Measurements from ENCODE around the gene MERTK. TPM values are rescaled to one million over a fixed set of nuclear protein-coding genes. Genes with fewer than 3 reads are reported as not detected.
"Not testable (repeated sequence)": the region's sequence is repeated elsewhere in the genome, so short reads cannot be mapped to it uniquely, and the experiment has no call there.

The MERTK gene
- total RNA-seq, 2 donors from 2014 or later = 1.0 to 1.1 TPM

DNA sequence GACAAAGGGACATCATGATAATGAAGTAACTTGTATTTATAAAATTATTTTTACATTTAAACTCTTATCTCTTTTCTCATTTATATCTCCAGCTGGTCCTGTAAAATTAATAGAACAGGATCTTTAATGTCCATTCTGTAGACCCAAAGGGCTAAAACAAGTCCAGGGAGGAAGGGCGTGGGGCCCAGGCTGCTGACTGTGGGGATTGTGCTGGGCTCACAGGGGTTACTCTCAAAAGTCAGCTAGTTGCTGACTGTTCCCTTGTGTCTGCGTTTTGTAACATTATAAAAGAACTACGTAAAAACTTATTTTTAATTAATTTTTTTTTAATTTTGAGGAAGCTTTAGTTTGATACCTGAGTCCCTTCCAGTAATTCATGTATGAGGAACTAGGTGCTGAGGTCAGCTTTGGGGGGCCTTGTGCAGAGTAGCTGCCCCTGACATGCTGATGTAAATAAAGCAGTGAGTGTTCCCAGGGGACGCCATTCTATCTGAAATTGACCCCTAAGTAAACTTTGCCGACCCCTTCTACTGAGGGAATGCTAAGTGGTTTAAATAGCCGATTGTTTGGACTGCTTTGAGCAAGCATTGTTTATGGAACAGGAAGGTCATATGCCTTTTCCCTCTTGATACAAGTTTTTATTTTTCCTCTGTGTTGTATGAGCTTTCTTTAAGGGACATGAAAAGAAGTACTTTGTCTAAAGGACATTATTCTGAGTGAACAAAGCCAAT, 56.4 kb downstream of the MERTK start:
- ATAC-seq (no peak), DNase-seq (ENCODE audit: low spot score in 2 of 2) (no peak)
- H3K9me3 Mint-ChIP-seq = no peaks in the 10 kb centered on the region
- no peaks in the 10 kb centered on the region for H3K36me3 Mint-ChIP-seq
- H3K27ac Mint-ChIP-seq = no peak overlapping the region

DNA sequence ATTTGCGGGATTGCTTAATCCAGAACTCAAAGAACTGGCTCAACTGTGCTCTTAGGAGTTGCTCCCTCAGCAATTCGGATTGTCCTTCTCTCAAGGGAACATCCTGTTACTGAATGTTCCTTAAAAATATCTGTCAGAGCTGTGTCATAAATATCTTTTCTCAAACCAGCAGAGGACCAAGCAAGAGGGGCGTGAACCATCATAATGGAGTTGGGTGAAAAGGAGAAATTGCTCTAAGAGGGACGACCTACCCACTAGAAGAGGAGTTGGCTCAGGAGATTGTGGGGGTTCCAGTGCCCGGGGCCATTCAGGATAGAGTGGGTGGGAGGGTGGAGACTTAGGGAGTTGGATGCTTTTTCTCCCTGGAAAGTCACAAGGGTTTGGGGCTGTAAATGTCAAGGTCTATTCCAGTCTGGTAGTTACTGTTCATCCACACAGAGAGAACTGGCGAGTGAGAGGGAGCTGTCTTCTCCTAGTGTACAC, 59.5 kb downstream of the MERTK start:
- H3K27ac Mint-ChIP-seq = no peak overlapping the region
- DNase-seq (ENCODE audit: low spot score in 2 of 2) = no peak
- no peak for ATAC-seq
- H3K36me3 Mint-ChIP-seq = no peaks in the 10 kb centered on the region
- H3K9me3 Mint-ChIP-seq = no peaks in the 10 kb centered on the region

DNA sequence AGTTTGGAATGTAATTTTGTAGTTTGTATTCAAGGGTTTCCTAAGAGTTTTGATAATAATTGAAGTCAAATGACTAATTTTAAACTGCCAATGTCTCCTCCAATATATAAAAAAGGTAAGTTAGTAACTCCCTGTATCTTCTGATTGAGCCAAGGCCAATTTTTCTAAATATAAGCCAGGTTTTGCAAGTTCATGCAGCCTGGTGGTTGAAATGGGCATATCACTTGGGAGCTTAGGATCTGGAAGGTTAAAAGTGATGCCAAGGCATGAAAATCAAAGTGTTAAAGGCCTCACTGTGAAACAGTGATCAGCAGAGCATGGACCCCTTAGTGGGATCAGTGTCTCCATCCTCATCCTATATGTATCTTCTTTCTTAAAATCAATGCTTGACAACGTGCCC, 60.5 kb downstream of the MERTK start:
- DNase-seq (ENCODE audit: low spot score in 2 of 2) (no peak), ATAC-seq (no peak)
- no peak overlapping the region for H3K27ac Mint-ChIP-seq
- H3K36me3 Mint-ChIP-seq = no peaks in the 10 kb centered on the region
- H3K9me3 Mint-ChIP-seq = no peaks in the 10 kb centered on the region

DNA sequence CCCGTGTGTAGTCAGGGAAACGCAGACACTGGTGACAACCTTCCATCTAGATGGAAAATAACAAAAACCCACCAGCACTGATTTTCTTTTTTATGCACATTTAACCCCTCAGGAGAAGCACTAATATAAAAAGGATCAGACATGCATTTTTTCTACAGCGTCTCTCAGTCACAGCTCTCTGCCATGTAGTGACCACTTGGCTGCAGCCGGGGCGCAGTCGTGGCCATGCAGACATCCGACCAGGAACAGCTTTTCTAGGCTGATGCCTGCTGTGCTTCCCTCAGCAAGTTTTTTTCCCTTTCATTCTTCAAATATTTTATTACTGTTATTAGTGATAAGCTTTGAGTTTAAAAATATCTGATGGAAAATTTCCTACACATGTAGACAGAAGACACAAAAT, 63.3 kb downstream of the MERTK start:
- Mint-ChIP-seq H3K36me3 (no peaks in the 10 kb centered on the region), H3K27ac (no peak overlapping the region), H3K9me3 (no peaks in the 10 kb centered on the region)
- ATAC-seq (no peak), DNase-seq (ENCODE audit: low spot score in 2 of 2) (no peak)

DNA sequence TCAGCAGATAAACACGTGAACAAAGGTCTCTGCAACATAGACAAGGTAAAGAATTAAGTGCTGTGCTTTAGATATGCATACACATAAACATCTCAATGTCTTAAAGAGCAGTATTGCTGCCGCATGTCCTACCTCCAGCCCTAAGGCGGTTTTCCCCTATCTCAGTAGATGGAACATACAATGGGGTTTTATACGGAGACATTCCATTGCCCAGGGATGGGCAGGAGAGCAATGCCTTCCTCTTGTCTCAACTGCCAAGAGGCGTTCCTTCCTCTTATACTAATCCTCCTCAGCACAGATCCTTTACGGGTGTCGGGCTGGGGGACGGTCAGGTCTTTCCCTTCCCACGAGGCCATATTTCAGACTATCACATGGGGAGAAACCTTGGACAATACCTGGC, 64.7 kb downstream of the MERTK start:
- H3K27ac Mint-ChIP-seq; H3K36me3 Mint-ChIP-seq; DNase-seq (ENCODE audit: low spot score in 2 of 2); ATAC-seq; H3K9me3 Mint-ChIP-seq: not testable (repeated sequence)

DNA sequence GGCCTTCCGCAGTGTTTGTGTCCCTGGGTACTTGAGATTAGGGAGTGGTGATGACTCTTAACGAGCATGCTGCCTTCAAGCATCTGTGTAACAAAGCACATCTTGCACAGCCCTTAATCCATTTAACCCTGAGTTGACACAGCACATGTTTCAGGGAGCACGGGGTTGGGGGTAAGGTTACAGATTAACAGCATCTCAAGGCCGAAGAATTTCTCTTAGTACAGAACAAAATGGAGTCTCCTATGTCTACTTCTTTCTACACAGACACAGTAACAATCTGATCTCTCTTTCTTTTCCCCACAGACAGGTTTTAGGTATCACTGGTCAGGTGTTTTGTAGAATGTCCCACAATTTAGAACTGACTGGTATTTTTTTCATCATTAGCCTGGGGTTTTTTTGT, 65.1 kb downstream of the MERTK start:
- not testable (repeated sequence) for ATAC-seq; DNase-seq (ENCODE audit: low spot score in 2 of 2); H3K9me3 Mint-ChIP-seq; H3K27ac Mint-ChIP-seq; H3K36me3 Mint-ChIP-seq

DNA sequence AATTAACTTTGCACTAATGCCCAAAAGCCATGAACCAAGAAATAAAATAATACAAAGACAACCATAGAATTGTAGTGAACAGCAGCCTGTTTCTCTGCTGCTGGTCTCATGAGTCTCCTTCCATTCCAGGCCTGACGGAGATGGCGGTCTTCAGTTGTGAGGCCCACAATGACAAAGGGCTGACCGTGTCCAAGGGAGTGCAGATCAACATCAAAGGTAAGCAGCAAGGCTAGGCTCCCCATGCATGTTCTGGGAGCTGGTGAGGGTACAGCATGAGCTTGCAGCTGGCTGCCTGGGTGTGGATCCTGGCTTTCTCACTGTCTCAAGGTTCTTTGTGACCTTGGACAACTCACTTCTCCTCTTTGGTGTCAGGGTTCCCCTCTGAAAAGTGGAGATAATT, 66.7 kb downstream of the MERTK start:
- no peaks in the 10 kb centered on the region for H3K36me3 Mint-ChIP-seq
- no peak for ATAC-seq
- no peak overlapping the region for H3K27ac Mint-ChIP-seq
- no peak for DNase-seq (ENCODE audit: low spot score in 2 of 2)
- H3K9me3 Mint-ChIP-seq = no peaks in the 10 kb centered on the region

DNA sequence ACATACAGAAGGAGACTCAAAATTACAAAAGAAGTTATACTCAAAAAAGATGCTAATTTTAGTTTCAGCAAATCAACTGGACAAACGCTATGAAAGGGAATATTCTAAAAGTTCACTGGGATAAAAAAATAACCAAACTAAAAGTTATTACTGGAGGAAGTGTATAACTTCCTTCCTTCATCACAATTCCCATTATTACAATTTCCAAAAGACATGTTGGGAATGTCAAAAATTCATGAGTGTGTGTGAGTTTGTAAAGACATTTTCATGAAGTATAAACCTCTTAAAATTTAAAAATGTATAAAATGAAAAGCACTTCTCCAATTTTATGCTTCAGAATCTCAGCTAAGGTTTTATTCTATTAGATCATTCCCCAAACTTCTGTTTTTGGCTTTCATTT, 67.8 kb downstream of the MERTK start:
- ATAC-seq = no peak
- H3K9me3 Mint-ChIP-seq = no peaks in the 10 kb centered on the region

DNA sequence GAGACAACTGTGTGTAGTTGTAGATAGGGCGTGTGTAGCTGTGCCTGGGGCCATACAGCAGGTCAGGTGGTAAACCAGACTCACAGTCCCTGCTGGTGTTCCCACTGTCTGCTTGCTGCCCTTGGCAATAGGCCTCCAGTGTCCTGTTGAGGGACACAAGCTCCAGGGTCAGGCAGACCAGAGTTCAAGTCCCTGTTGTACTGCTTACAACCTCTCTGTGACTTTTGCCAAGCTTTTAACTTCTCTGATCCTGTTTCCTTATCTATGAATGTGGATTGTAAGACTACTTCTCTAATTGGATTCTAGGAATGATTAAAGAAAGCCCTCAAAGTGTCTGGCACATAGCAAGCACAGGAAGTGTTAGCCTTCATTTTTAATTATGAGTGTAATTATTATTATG, 68.6 kb downstream of the MERTK start:
- DNase-seq (ENCODE audit: low spot score in 2 of 2) (no peak), ATAC-seq (no peak)
- Mint-ChIP-seq H3K27ac (no peak overlapping the region), H3K36me3 (no peaks in the 10 kb centered on the region), H3K9me3 (no peaks in the 10 kb centered on the region)

More for the DNA sequence above, 67.8 kb downstream of the MERTK start:
- DNase-seq (ENCODE audit: low spot score in 2 of 2) = no peak
- no peaks in the 10 kb centered on the region for H3K36me3 Mint-ChIP-seq
- no peak overlapping the region for H3K27ac Mint-ChIP-seq

DNA sequence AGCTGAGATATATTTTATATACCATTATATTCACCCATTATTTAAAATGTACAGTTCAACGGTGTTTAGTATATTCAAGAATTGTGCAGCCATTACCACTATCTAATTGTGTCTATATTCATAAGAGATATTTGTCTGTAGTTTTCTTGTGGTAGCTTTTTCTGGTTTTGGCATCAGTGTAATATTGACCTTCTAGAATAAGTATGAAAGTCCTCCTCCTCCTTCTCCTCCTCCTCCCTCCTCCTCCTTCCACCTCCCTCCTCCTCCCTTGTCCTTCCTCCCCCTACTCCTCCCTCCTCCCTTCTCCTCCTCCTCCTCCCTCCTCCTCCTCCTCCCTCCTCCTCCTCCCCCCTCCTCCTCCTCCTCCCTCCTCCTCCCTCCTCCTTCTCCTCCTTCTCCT, 72.0 kb downstream of the MERTK start:
- ATAC-seq (no peak), DNase-seq (ENCODE audit: low spot score in 2 of 2) (no peak)
- Mint-ChIP-seq H3K36me3 (no peaks in the 10 kb centered on the region), H3K9me3 (no peaks in the 10 kb centered on the region), H3K27ac (no peak overlapping the region)

DNA sequence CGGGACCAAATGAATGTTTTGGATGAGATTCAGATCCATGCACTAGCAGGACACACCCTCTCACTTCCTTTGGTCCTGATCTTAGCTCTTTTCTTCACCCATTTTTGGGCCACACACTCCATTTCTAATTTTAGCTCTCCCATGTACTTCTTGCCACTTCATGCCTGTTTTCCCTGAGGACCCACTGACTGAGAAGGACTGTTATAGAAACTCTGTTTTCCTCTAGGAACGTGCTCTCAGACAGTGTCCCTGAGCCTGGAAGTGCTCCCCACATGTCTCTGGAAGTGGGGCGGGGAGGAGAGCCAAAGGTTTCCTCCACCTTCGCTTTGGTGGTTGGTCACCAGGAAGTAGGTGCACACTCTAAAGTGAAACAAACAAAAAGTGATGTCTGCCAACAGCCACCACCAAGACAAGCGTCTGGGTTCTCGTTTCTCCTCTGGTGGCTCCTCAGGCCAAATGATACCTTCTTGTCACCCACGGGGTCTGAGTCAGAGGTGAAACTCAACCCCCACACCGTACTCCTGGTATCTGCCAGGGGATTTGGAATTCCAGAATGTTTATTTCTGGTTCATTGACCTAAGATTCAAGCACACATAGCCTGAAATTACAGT, 74.7 kb downstream of the MERTK start:
- H3K36me3 Mint-ChIP-seq = peaks cover 9% of the 10 kb centered on the region in 2 donors
- DNase-seq (ENCODE audit: low spot score in 2 of 2) (no peak), ATAC-seq (no peak)
- H3K27ac Mint-ChIP-seq = no peak overlapping the region
- H3K9me3 Mint-ChIP-seq = peaks cover 9% of the 10 kb centered on the region in 2 donors

DNA sequence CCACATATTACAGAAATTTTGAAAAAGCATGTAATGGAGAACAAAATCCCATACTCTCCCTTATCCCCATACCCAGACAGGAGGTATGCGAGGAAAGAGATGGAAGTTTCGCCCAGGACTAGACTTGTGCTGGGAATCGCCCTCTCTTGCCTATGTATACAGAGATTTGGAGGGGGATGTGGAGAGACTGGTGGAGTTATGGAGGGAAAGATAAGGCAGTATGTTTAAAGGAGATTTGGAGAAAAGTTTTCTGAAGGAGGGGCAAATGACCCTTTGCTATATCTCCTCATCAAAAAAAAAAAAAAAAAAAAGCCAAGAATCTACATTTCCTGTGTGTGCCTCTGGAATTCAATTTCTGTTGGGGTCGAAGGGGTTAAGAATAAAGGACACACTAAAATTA, 75.3 kb downstream of the MERTK start:
- H3K27ac Mint-ChIP-seq = no peak overlapping the region
- peaks cover 9% of the 10 kb centered on the region in 2 donors for H3K9me3 Mint-ChIP-seq
- DNase-seq (ENCODE audit: low spot score in 2 of 2) (no peak), ATAC-seq (no peak)
- peaks cover 9 to 10% of the 10 kb centered on the region in 2 donors for H3K36me3 Mint-ChIP-seq

DNA sequence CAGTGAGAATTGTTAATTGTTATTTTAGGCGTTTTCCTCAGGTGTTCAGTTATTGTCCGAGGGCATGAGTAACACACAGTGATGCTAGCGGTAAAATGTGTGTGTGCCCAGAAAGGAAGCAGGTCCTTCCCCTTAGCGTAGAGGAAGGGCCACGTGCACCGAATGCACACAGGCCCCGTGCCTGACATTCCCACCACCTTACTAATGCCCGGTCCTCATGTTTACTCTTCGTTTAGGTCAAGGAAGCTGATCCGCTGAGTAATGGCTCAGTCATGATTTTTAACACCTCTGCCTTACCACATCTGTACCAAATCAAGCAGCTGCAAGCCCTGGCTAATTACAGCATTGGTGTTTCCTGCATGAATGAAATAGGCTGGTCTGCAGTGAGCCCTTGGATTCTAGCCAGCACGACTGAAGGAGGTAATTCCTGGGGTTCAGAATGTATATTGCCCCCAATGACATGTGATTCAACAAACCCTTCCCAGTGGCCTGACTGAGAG, 76.7 kb downstream of the MERTK start:
- DNase-seq (ENCODE audit: low spot score in 2 of 2) (no peak), ATAC-seq (no peak)
- H3K27ac Mint-ChIP-seq = no peak overlapping the region
- peaks cover 9 to 10% of the 10 kb centered on the region in 2 donors for H3K36me3 Mint-ChIP-seq
- peaks cover 9% of the 10 kb centered on the region in 2 donors for H3K9me3 Mint-ChIP-seq

DNA sequence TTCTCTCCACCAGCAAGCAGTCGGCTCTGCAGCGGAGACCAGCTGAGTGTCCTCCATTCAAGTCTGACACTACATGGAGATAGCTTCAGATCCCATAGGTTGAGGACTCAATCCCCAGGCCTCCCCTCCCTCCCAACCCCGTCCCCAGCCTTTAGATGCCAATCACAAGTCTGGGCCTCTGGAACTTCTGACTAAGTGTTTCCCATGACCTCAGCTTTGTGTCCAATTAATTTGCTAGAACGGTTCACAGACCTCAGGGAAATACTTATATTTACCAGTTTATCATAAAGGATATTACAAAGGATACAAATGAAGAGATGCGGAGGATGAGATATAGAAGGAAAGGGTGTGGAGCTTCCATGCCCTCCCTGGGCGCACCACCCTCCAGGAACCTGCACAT, 77.4 kb downstream of the MERTK start:
- Mint-ChIP-seq H3K27ac (no peak overlapping the region), H3K36me3 (peaks cover 9 to 10% of the 10 kb centered on the region in 2 donors), H3K9me3 (peaks cover 9% of the 10 kb centered on the region in 2 donors)
- DNase-seq (ENCODE audit: low spot score in 2 of 2) = no peak
- no peak for ATAC-seq

DNA sequence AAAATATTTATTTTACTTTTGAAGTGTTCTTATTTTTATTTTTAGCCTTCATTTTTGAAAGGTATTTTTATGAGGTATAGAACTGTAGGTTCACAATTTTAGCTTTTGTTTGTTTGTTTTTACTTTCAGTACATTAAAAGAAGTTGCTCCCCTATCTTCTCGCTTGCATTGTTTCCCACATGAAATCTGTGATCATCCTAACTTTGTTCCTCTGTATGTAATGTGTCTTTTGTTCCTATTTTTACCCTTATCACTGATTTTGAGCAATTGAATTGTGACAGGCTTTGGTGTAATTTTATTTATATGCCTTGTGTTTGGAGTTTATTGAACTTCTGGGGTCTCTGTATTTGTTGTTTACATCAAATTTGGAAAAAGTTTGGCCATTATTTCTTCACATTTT, 78.8 kb downstream of the MERTK start:
- Mint-ChIP-seq H3K9me3 (peaks cover 9% of the 10 kb centered on the region in 2 donors), H3K27ac (no peak overlapping the region), H3K36me3 (peaks cover 9 to 10% of the 10 kb centered on the region in 2 donors)
- no peak for ATAC-seq
- no peak for DNase-seq (ENCODE audit: low spot score in 2 of 2)

DNA sequence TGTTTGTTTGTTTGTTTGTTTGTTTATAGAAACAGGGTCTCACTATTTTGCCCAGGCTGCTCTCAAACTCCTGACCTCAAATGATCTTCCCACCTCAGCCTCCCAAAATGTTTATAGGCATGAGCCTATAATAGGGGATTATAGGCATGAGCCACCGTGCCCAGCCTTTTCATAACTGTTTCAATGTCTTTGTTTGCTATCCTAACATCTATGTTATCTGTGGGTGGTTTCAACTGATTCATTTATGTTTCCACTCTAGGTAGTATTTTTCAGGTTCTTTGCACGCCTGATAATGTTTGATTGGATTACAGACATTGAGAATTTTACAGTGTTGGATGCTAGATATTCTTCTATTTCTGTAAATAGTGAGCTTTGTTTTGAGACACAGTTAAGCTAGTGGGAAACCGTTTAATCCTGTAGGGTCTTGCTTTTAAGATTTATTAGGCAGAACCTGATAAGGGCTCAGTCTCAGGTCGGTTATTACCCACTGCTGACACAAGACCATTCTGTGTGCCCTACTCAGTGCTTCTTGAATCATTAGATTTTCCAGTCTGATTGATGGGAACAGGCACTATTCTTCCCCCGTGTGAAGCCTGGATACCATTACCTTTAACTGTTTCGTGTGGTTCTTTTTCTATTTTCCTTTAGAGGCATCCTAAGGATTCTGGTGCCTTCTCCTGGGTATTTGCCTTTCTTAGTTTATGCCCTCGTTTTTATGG, 80.2 kb downstream of the MERTK start:
- DNase-seq (ENCODE audit: low spot score in 2 of 2) (no peak), ATAC-seq (no peak)
- H3K9me3 Mint-ChIP-seq = peaks cover 9% of the 10 kb centered on the region in 2 donors
- H3K36me3 Mint-ChIP-seq = peaks cover 9 to 10% of the 10 kb centered on the region in 2 donors
- H3K27ac Mint-ChIP-seq = no peak overlapping the region

DNA sequence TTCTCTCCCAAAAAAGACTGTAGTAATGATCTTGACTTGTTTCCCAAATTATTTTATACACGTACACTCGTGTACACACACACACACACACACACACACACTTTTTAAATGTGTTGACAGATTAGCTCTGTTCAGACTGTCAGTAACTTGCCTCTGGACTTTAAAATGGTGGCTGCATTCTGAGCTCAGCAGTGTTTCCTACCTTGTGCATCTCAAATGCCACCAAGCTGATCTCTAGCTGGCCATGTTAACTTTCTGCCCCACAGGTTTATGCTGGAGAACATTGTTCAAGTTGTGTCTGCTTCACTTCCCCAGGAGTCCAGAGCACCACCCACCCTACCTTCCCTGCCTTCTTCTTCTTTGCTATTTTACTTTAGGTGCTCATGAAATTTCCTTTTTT, 83.3 kb downstream of the MERTK start:
- Mint-ChIP-seq H3K27ac (no peak overlapping the region), H3K9me3 (peaks cover 9% of the 10 kb centered on the region in 2 donors), H3K36me3 (peaks cover 9 to 10% of the 10 kb centered on the region in 2 donors)
- DNase-seq (ENCODE audit: low spot score in 2 of 2) (no peak), ATAC-seq (no peak)
